SU-DHL-6 (cell line): ENCODE results near the gene SLC18A3.

ENCODE experiments used
- H2AFZ ChIP-seq: fragments of 200-600 bp; sonication (generic); 2 replicates; pipeline ENCODE4 v1.6.1; 2014; ENCODE audit warnings: low read depth, mild to moderate bottlenecking, moderate library complexity, mixed read lengths, antibody characterized with exemption, low read length; ENCODE audit not compliant: severe bottlenecking
- H3F3A ChIP-seq: fragments of 200-600 bp; shearing (Covaris generic); 2 replicates; pipeline ENCODE4 v1.6.0; 2016; ENCODE audit warnings: antibody characterized with exemption, mild to moderate bottlenecking; ENCODE audit not compliant: insufficient read depth
- H3K27ac ChIP-seq: fragments of 200-600 bp; sonication (generic); 2 replicates; pipeline ENCODE4 v1.5.1; 2016; ENCODE audit warnings: low read depth, mild to moderate bottlenecking, low read length, moderate library complexity, mixed read lengths
- H3K27me3 ChIP-seq: fragments of 200-600 bp; sonication (generic), shearing (Covaris generic); 2 replicates; pipeline ENCODE4 v1.6.0; 2014; ENCODE audit warnings: mild to moderate bottlenecking, low read length
- H3K36me3 ChIP-seq: fragments of 200-600 bp; sonication (generic); 2 replicates; pipeline ENCODE4 v1.6.1; 2014; ENCODE audit warnings: mild to moderate bottlenecking, low read length, mixed read lengths
- H3K4me2 ChIP-seq: fragments of 300-600, 200-600 bp; shearing (Covaris generic), sonication (generic); 2 replicates; pipeline ENCODE4 v1.6.0; 2014; ENCODE audit warnings: low read length, low read depth, mild to moderate bottlenecking; ENCODE audit not compliant: poor library complexity, severe bottlenecking
- H3K4me3 ChIP-seq: fragments of 200-600 bp; sonication (generic); 2 replicates; pipeline ENCODE4 v1.5.1; 2014; ENCODE audit warnings: antibody characterized with exemption, low read length, mild to moderate bottlenecking, mixed read lengths; ENCODE audit not compliant: insufficient read depth, poor library complexity, severe bottlenecking
- H3K79me2 ChIP-seq: fragments of 200-600 bp; sonication (generic); 2 replicates; pipeline ENCODE4 v1.6.1; 2014; ENCODE audit warnings: mild to moderate bottlenecking, low read length, moderate library complexity; ENCODE audit not compliant: insufficient read depth
- H3K9ac ChIP-seq: fragments of 200-600 bp; sonication (generic); 2 replicates; pipeline ENCODE4 v1.7.0; 2014; ENCODE audit warnings: mild to moderate bottlenecking, low read length
- H3K9me2 ChIP-seq: fragments of 200-600 bp; sonication (generic); replicated peaks from 2 replicates; pipeline ENCODE4 v1.6.1; 2014; ENCODE audit warnings: low read length; ENCODE audit not compliant: insufficient read depth
- H3K9me3 ChIP-seq: fragments of 200-600 bp; sonication (generic); 2 replicates; pipeline ENCODE4 v1.6.1; 2014; ENCODE audit warnings: low read length, mixed read lengths; ENCODE audit not compliant: insufficient read depth
- H4K20me1 ChIP-seq: fragments of 200-600 bp; sonication (generic); 2 replicates; pipeline ENCODE4 v1.6.1; 2014; ENCODE audit warnings: low read depth, mild to moderate bottlenecking, antibody characterized with exemption, low read length, moderate library complexity, mixed read lengths
- EZH2phosphoT487 ChIP-seq: fragments of 200-600 bp; sonication (generic), shearing (Covaris generic); conservative IDR thresholded peaks from 2 replicates; pipeline ENCODE4 v1.6.1; 2018; ENCODE audit warnings: mild to moderate bottlenecking, antibody characterized with exemption, low read length, moderate library complexity, mixed read lengths
- TF ChIP-seq, protein P1 (sequence below): fragments of 200-600 bp; sonication (generic); IDR thresholded peaks from one replicate; pipeline ENCODE4 v1.5.1; 2017; ENCODE audit warnings: antibody characterized with exemption, mild to moderate bottlenecking, low read length, moderate library complexity; ENCODE audit not compliant: insufficient read depth, poor library complexity, severe bottlenecking

The SLC18A3 gene

DNA sequence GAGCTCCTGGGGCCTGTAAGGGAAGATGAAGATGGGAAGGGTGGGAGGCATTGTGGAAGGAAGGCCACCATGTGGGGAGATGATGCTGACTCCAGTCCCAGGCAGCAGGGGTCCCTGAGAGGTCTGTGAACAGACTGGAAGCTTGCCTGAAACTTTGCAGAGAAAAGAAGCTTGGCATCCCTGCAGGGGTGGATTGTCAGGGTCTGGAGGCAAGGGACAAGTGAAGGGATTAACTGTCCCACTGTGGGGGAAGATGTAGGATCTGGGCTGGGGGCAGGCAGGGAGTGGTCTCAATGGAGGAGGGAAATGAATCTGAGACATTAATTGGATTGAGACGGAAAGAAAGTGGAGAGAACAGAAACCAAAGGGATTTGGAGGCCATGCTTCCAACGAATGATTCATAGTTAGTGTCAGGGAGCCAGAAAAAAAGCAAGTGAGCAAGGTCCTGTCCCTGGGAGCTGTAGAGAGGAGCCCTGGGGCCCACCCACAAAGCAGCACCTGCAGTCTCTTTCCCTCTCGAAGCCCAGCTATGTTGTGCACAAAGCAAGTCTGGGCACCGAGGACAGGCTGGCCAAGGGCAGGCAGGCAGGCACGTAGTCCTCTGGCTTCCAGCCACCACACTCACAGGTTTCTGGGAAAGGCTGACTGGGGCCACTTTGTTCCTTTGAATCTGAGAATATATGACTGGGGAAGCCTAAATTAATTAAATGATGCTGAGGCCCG lies 4.7 kb upstream of the SLC18A3 start:
- no peaks in the 10 kb centered on the region for H3K79me2 ChIP-seq
- no peaks in the 10 kb centered on the region for H3K36me3 ChIP-seq
- H4K20me1 ChIP-seq = no peaks in the 10 kb centered on the region
- H3K9me2 ChIP-seq = no peaks in the 10 kb centered on the region
- no peaks in the 10 kb centered on the region for H3K27me3 ChIP-seq
- no peak overlapping the region for H3K4me2 ChIP-seq
- TF ChIP-seq EZH2phosphoT487 = no peak
- TF ChIP-seq, protein P1, sequence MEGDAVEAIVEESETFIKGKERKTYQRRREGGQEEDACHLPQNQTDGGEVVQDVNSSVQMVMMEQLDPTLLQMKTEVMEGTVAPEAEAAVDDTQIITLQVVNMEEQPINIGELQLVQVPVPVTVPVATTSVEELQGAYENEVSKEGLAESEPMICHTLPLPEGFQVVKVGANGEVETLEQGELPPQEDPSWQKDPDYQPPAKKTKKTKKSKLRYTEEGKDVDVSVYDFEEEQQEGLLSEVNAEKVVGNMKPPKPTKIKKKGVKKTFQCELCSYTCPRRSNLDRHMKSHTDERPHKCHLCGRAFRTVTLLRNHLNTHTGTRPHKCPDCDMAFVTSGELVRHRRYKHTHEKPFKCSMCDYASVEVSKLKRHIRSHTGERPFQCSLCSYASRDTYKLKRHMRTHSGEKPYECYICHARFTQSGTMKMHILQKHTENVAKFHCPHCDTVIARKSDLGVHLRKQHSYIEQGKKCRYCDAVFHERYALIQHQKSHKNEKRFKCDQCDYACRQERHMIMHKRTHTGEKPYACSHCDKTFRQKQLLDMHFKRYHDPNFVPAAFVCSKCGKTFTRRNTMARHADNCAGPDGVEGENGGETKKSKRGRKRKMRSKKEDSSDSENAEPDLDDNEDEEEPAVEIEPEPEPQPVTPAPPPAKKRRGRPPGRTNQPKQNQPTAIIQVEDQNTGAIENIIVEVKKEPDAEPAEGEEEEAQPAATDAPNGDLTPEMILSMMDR = no peak
- H3K9me3 ChIP-seq = no peaks in the 10 kb centered on the region
- no peak overlapping the region for H3K4me3 ChIP-seq
- no peaks in the 10 kb centered on the region for H3F3A ChIP-seq
- H3K27ac ChIP-seq = no peak overlapping the region
- no peak overlapping the region for H2AFZ ChIP-seq
- H3K9ac ChIP-seq = no peak overlapping the region

GRCh38 chr10:49605939-49606509 lies 4.1 kb upstream of the SLC18A3 start:
- Histone ChIP-seq H3K79me2 (no peaks in the 10 kb centered on the region), H3K9ac (no peak overlapping the region), H4K20me1 (no peaks in the 10 kb centered on the region), H3K27me3 (no peaks in the 10 kb centered on the region), H3K4me3 (no peak overlapping the region), H3K27ac (no peak overlapping the region), H3K4me2 (no peak overlapping the region), H3K9me2 (no peaks in the 10 kb centered on the region), H2AFZ (no peak overlapping the region), H3F3A (no peaks in the 10 kb centered on the region), H3K36me3 (no peaks in the 10 kb centered on the region), H3K9me3 (no peaks in the 10 kb centered on the region)
- TF ChIP-seq, protein P1 = no peak

GRCh38 chr10:49606981-49607535 lies 3.1 kb upstream of the SLC18A3 start:
- Histone ChIP-seq H3K4me2 (no peak overlapping the region), H3K27me3 (no peaks in the 10 kb centered on the region)

More at GRCh38 chr10:49606981-49607535, 3.1 kb upstream of the SLC18A3 start:
- no peak overlapping the region for H3K4me3 ChIP-seq
- H3K9me2 ChIP-seq = no peaks in the 10 kb centered on the region
- TF ChIP-seq EZH2phosphoT487 = no peak
- TF ChIP-seq, protein P1 = no peak
- H3K9me3 ChIP-seq = no peaks in the 10 kb centered on the region
- H2AFZ ChIP-seq = no peak overlapping the region
- H3K27ac ChIP-seq = no peak overlapping the region
- no peaks in the 10 kb centered on the region for H3K79me2 ChIP-seq
- no peaks in the 10 kb centered on the region for H3F3A ChIP-seq
- H3K9ac ChIP-seq = no peak overlapping the region
- H3K36me3 ChIP-seq = no peaks in the 10 kb centered on the region
- H4K20me1 ChIP-seq = no peaks in the 10 kb centered on the region
